PC-3 (cell line): ENCODE data around the gene FSTL3. TPM values are rescaled to one million over a fixed set of nuclear protein-coding genes. Genes with fewer than 3 reads are reported as not detected.

Experiments used
- ATAC-seq: fragments of 200-7000 bp; cut with Tn5 transposase; 2 replicates; pipeline ENCODE4 v1.9.1; 2020; ENCODE audit warnings: mild to moderate bottlenecking, moderate library complexity
- BruUV-seq: library from RNA; stranded (reverse); fragments of 400-500 nt; replicated peaks from 2 replicates; lab custom pipeline; 2021; lab: Mats Ljungman, UMichigan
- CTCF ChIA-PET: fragments of 300-600 bp; sonication (Branson Sonifier 250); formaldehyde crosslinking; loops from one replicate; lab custom pipeline; 2022; ENCODE audit warnings: antibody characterized with exemption; lab: Charles Lee
- POLR2A ChIA-PET: fragments of 300-600 bp; sonication (Branson Sonifier 250); formaldehyde crosslinking; loops from one replicate; lab custom pipeline; 2022; ENCODE audit warnings: antibody characterized with exemption; ENCODE audit not compliant: unreplicated experiment; lab: Charles Lee
- DNase-seq: peaks from one replicate; pipeline ENCODE4 v3.0.0-alpha.2; 2015
- H2AFZ ChIP-seq: fragments of 300-600 bp; sonication (generic); 2 replicates; pipeline ENCODE4 v1.6.0; 2016; ENCODE audit warnings: antibody characterized with exemption, low read length
- H3F3A ChIP-seq: fragments of 300-600 bp; sonication (generic); one replicate; pipeline ENCODE4 v1.6.0; 2017; ENCODE audit warnings: antibody characterized with exemption, low read length, control low read depth, mild to moderate bottlenecking; ENCODE audit not compliant: unreplicated experiment
- H3K27ac ChIP-seq: fragments of 300-600 bp; sonication (generic); 2 replicates; pipeline ENCODE4 v1.5.1; 2016; ENCODE audit warnings: mild to moderate bottlenecking, low read length
- H3K27me3 ChIP-seq: fragments of 300-600 bp; sonication (generic); 2 replicates; pipeline ENCODE4 v1.6.1; 2016; ENCODE audit warnings: low read length, mixed read lengths
- H3K36me3 ChIP-seq: fragments of 300-600 bp; sonication (generic); 2 replicates; pipeline ENCODE4 v1.6.1; 2016; ENCODE audit warnings: low read depth, mixed run types, low read length, mixed read lengths
- H3K4me1 ChIP-seq: fragments of 300-600 bp; sonication (generic); 2 replicates; pipeline ENCODE4 v1.5.1; 2016; ENCODE audit warnings: low read length; ENCODE audit not compliant: insufficient read depth
- H3K4me2 ChIP-seq: fragments of 300-600 bp; sonication (generic); 2 replicates; pipeline ENCODE4 v1.6.0; 2016; ENCODE audit warnings: low read length
- H3K4me3 ChIP-seq: fragments of 300-600 bp; sonication (generic); 2 replicates; pipeline ENCODE4 v1.5.1; 2016; ENCODE audit warnings: mild to moderate bottlenecking, low read length, mixed read lengths
- H3K79me2 ChIP-seq: fragments of 300-600 bp; sonication (generic); 2 replicates; pipeline ENCODE4 v1.6.1; 2017; ENCODE audit warnings: low read length, mixed read lengths
- H3K9ac ChIP-seq: fragments of 300-600 bp; sonication (generic); 2 replicates; pipeline ENCODE4 v1.6.0; 2016; ENCODE audit warnings: mild to moderate bottlenecking, low read length
- H3K9me2 ChIP-seq: fragments of 300-600 bp; sonication (generic); replicated peaks from 2 replicates; pipeline ENCODE4 v1.6.1; 2016; ENCODE audit warnings: mixed run types, low read length, mixed read lengths
- H3K9me3 ChIP-seq: fragments of 300-600 bp; sonication (generic); 2 replicates; pipeline ENCODE4 v1.6.1; 2016; ENCODE audit warnings: low read length, mixed read lengths
- H4K20me1 ChIP-seq: fragments of 300-600 bp; sonication (generic); 2 replicates; pipeline ENCODE4 v1.6.1; 2016; ENCODE audit warnings: low read length, mixed read lengths
- CTCF ChIP-seq: fragments of 300-600 bp; sonication (generic); conservative IDR thresholded peaks from 2 replicates; pipeline ENCODE4 v1.5.1; 2017; ENCODE audit warnings: antibody characterized with exemption, low read depth, mild to moderate bottlenecking, low read length
- EZH2 ChIP-seq: fragments of 300-600 bp; sonication (generic); IDR thresholded peaks from one replicate; pipeline ENCODE4 v1.6.1; 2017; ENCODE audit warnings: antibody characterized with exemption, mild to moderate bottlenecking, low read length; ENCODE audit not compliant: unreplicated experiment
- EZH2phosphoT487 ChIP-seq: fragments of 300-600 bp; sonication (generic); IDR thresholded peaks from 2 replicates; pipeline ENCODE4 v1.6.1; 2018; ENCODE audit warnings: mild to moderate bottlenecking, antibody characterized with exemption, low read length, borderline replicate concordance
- intact Hi-C: fragments of 100-400 bp; cut with micrococcal nuclease; formaldehyde crosslinking; loops from 2 replicates; pipeline ENCODE4 v1.9.0; 2023
- total RNA-seq: library from RNA; depleted of rRNA; stranded (reverse); fragments of >200 nt; gene quantifications from 2 replicates; pipeline ENCODE4 v1.2.3, GENCODE V29; 2014

Gene FSTL3
- total RNA-seq, 1 experiment from 2014 or later, result 53.3 TPM

GRCh38 chr19:643736-644135, 32.5 kb upstream of the FSTL3 start:
- Histone ChIP-seq H2AFZ (no peak overlapping the region), H3F3A (no peaks in the 10 kb centered on the region), H3K36me3 (no peaks in the 10 kb centered on the region), H3K9me3 (no peaks in the 10 kb centered on the region), H3K27me3 (no peaks in the 10 kb centered on the region), H3K27ac (no peak overlapping the region), H3K79me2 (no peaks in the 10 kb centered on the region), H3K4me3 (no peak overlapping the region), H3K4me2 (no peak overlapping the region), H3K9me2 (no peaks in the 10 kb centered on the region), H3K4me1 (no peaks in the 10 kb centered on the region), H4K20me1 (no peaks in the 10 kb centered on the region), H3K9ac (no peak overlapping the region)
- TF ChIP-seq CTCF (no peak), EZH2phosphoT487 (no peak), EZH2 (no peak)
- ChIA-PET POLR2A (no interaction called here), CTCF (no interaction called here)
- ATAC-seq (no peak), DNase-seq (no peak)
- BruUV-seq, result no TSS peak
- intact Hi-C loops, result no loop called here

- Histone ChIP-seq H3K27me3 (no peaks in the 10 kb centered on the region), H3K4me1 (no peaks in the 10 kb centered on the region), H3K9me2 (no peaks in the 10 kb centered on the region), H3K4me3 (no peak overlapping the region), H3K4me2 (no peak overlapping the region), H3F3A (no peaks in the 10 kb centered on the region), H3K36me3 (no peaks in the 10 kb centered on the region), H3K79me2 (no peaks in the 10 kb centered on the region), H3K27ac (no peak overlapping the region), H3K9me3 (no peaks in the 10 kb centered on the region), H4K20me1 (no peaks in the 10 kb centered on the region), H2AFZ (no peak overlapping the region), H3K9ac (no peak overlapping the region)
- ATAC-seq (no peak), DNase-seq (no peak)
- ChIA-PET CTCF (no interaction called here), POLR2A (no interaction called here)
- BruUV-seq, result no TSS peak
- no peak for TF ChIP-seq EZH2phosphoT487
- no peak for TF ChIP-seq CTCF
- TF ChIP-seq EZH2, result no peak
- intact Hi-C loops, result no loop called here
These were observed 31.8 kb upstream of the FSTL3 start for GRCh38 chr19:644363-644762.

- ATAC-seq (no peak), DNase-seq (no peak)
- POLR2A ChIA-PET, result no interaction called here
- intact Hi-C loops, result no loop called here
- no peaks in the 10 kb centered on the region for H3K27me3 ChIP-seq
- H3K4me3 ChIP-seq, result no peak overlapping the region
- no peaks in the 10 kb centered on the region for H3K9me2 ChIP-seq
- no peaks in the 10 kb centered on the region for H3K4me1 ChIP-seq
- no peak overlapping the region for H3K27ac ChIP-seq
- no peaks in the 10 kb centered on the region for H3K79me2 ChIP-seq
- no peak overlapping the region for H2AFZ ChIP-seq
- TF ChIP-seq EZH2phosphoT487 (no peak), CTCF (no peak), EZH2 (no peak)
- no peak overlapping the region for H3K9ac ChIP-seq
- no peak overlapping the region for H3K4me2 ChIP-seq
- no peaks in the 10 kb centered on the region for H4K20me1 ChIP-seq
- BruUV-seq, result no TSS peak
- H3F3A ChIP-seq, result no peaks in the 10 kb centered on the region
- CTCF ChIA-PET, result no interaction called here
- H3K36me3 ChIP-seq, result no peaks in the 10 kb centered on the region
- no peaks in the 10 kb centered on the region for H3K9me3 ChIP-seq
These were observed 31.4 kb upstream of the FSTL3 start for GRCh38 chr19:644789-645188.
